H1 (cell line): ENCODE data around the gene RBP5. TPM values are rescaled to one million over a fixed set of nuclear protein-coding genes. Genes with fewer than 3 reads are reported as not detected.

Experiments used
- ASH2L ChIP-seq: fragments of 200-600, 300-600 bp; sonication (generic); IDR thresholded peaks from one replicate; pipeline ENCODE4 v1.7.1; 2017; ENCODE audit warnings: low read length
- CHD7 ChIP-seq: fragments of 300-600 bp; sonication (generic); IDR thresholded peaks from 2 replicates; pipeline ENCODE4 v1.7.1; 2012; ENCODE audit warnings: low read length, moderate library complexity, mild to moderate bottlenecking, inconsistent platforms; ENCODE audit not compliant: insufficient replicate concordance
- CTBP2 ChIP-seq: IDR thresholded peaks from 2 replicates; pipeline ENCODE4 v1.7.0; 2011; ENCODE audit warnings: borderline replicate concordance, mild to moderate bottlenecking, moderate library complexity, mixed read lengths, low read length; ENCODE audit not compliant: insufficient read depth, insufficient read length
- JUND ChIP-seq: IDR thresholded peaks from 2 replicates; pipeline ENCODE4 v1.6.1; 2011; ENCODE audit warnings: mild to moderate bottlenecking, improper control_type of control experiment, low read length
- POU5F1 ChIP-seq: IDR thresholded peaks from 2 replicates; pipeline ENCODE4 v1.6.1; 2011; ENCODE audit warnings: low read depth, mild to moderate bottlenecking, low read length, moderate library complexity
- RNF2 ChIP-seq: fragments of 200-900, 300-1000 bp; sonication (generic); IDR thresholded peaks from 2 replicates; pipeline ENCODE4 v1.7.1; 2016; ENCODE audit warnings: borderline replicate concordance, low read depth, mild to moderate bottlenecking, antibody characterized with exemption, low read length; ENCODE audit not compliant: poor library complexity, severe bottlenecking; ENCODE audit errors: missing control alignments
- RXRA ChIP-seq: IDR thresholded peaks from 2 replicates; pipeline ENCODE4 v1.6.1; 2011; ENCODE audit warnings: low read depth, mild to moderate bottlenecking, low read length, moderate library complexity; ENCODE audit not compliant: insufficient read depth
- TAF1 ChIP-seq: IDR thresholded peaks from 2 replicates; pipeline ENCODE4 v1.6.1; 2011; ENCODE audit warnings: mild to moderate bottlenecking, low read depth, low read length
- polyA plus RNA-seq, 7 experiments: library from polyadenylated mRNA; depleted of rRNA in 3 of 7; stranded (reverse) in 5 of 7; unstranded in 2 of 7; fragments of >200 nt in 5 of 7; fragments of 200-250 nt in 2 of 7; gene quantifications; 1 replicate in 5 of 7; 2 replicates in 1 of 7; 4 replicates in 1 of 7; pipeline versions ENCODE4 v1.2.1 to v1.2.3, GENCODE V29; 2011 to 2013; ENCODE audit warnings: missing spikeins in 2 of 7, mixed read lengths in 2 of 7
- total RNA-seq: library from RNA; stranded (reverse); fragmentation: NEBNext Ultra II Directional; extraction: Animal tissue kit (Norgen Biotek cat#: 25700); gene quantifications from 2 replicates; pipeline ENCODE4 v1.2.1, GENCODE V29; 2021

Gene RBP5
- total and polyA plus RNA-seq, 2 of the 8 experiments (the other 6 are each of a cell fraction or from before 2014, with no cell fraction given), result 1.2 to 1.9 TPM

DNA sequence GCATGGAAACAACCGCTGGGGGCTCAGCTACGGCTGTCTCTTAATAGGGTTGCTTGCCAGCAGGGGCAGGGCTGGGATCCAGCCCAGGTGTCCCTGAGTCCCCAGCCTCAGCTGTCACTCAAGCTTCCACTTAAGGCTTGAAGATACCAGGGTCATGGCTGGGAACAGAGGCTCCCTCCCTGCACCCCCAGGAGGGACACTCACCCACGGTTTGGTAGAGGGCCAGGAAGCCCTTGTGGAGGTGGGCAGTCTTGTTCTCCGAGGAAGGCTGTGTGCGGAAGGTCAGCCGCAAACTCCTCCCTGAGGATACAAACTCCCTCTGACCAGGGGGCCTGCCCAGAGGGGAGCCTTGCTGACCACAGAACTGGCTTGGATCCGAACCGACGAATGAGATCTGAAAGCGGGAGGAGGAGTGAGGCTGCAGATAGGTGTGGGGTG, 27.0 kb downstream of the RBP5 start (continued):
- TF ChIP-seq ASH2L (no peak), CTBP2 (no peak), CHD7 (no peak), TAF1 (no peak), RNF2 (no peak), RXRA (no peak), JUND (no peak), POU5F1 (no peak)
